Activated naive CD8-positive, alpha-beta T cell treated with anti-CD3 and anti-CD28 coated beads for 36 hours (primary cell): ENCODE results near the gene MIR17HG. TPM values are rescaled to one million over a fixed set of nuclear protein-coding genes. Genes with fewer than 3 reads are reported as not detected.
"Not testable (repeated sequence)": the region's sequence is repeated elsewhere in the genome, so short reads cannot be mapped to it uniquely, and the experiment has no call there.

Experiments used
- DNase-seq: peaks from one replicate; pipeline ENCODE4 v3.0.0; 2021
- H3K27ac Mint-ChIP-seq: one replicate; pipeline ENCODE4 v1.8.0; 2022; ENCODE audit warnings: mild to moderate bottlenecking, moderate library complexity, mixed read lengths
- H3K27me3 Mint-ChIP-seq: one replicate; pipeline ENCODE4 v1.8.0; 2022; ENCODE audit warnings: mild to moderate bottlenecking, mixed read lengths
- H3K36me3 Mint-ChIP-seq: one replicate; pipeline ENCODE4 v1.8.0; 2021; ENCODE audit warnings: mild to moderate bottlenecking, mixed read lengths
- H3K4me1 Mint-ChIP-seq: one replicate; pipeline ENCODE4 v1.8.0; 2021; ENCODE audit warnings: mixed read lengths
- H3K4me3 Mint-ChIP-seq: one replicate; pipeline ENCODE4 v1.8.0; 2022; ENCODE audit warnings: mild to moderate bottlenecking, moderate library complexity, mixed read lengths
- H3K9me3 Mint-ChIP-seq: one replicate; pipeline ENCODE4 v1.8.0; 2022; ENCODE audit warnings: mixed read lengths
- total RNA-seq, 2 experiments: library from RNA; stranded (reverse); gene quantifications; one replicate each; pipeline ENCODE4 v1.2.3, GENCODE V29; 2021

MIR17HG gene
- total RNA-seq, result 10 to 100 TPM; 26.4 to 30.0 TPM

GRCh38 chr13:91347202-91347995, at the start of gene MIR17HG:
Gene MIR17HG (plus strand): TSS chr13:91347687.
- peak; percentile 93 for DNase-seq
- Mint-ChIP-seq H3K27me3 (no peaks in the 10 kb centered on the region), H3K27ac (peak within 1 kb of the TSS; percentile 99), H3K4me1 (peaks cover 43% of the 10 kb centered on the region), H3K4me3 (peak within 1 kb of the TSS; percentile 90), H3K9me3 (no peaks in the 10 kb centered on the region), H3K36me3 (peaks cover 35% of the 10 kb centered on the region)

GRCh38 chr13:91298060-91298459, 49.4 kb upstream of the MIR17HG start:
- Mint-ChIP-seq H3K27ac (no peak overlapping the region), H3K36me3 (no peaks in the 10 kb centered on the region), H3K4me1 (no peaks in the 10 kb centered on the region), H3K27me3 (peaks cover 4% of the 10 kb centered on the region), H3K4me3 (no peak overlapping the region), H3K9me3 (no peaks in the 10 kb centered on the region)
- DNase-seq, result no peak

GRCh38 chr13:91302111-91302510, 45.4 kb upstream of the MIR17HG start:
- Mint-ChIP-seq H3K27ac (no peak overlapping the region), H3K4me1 (no peaks in the 10 kb centered on the region), H3K27me3 (no peaks in the 10 kb centered on the region), H3K4me3 (no peak overlapping the region), H3K36me3 (no peaks in the 10 kb centered on the region), H3K9me3 (no peaks in the 10 kb centered on the region)
- no peak for DNase-seq

GRCh38 chr13:91303031-91303430, 44.5 kb upstream of the MIR17HG start:
- Mint-ChIP-seq H3K9me3 (no peaks in the 10 kb centered on the region), H3K27me3 (no peaks in the 10 kb centered on the region), H3K36me3 (no peaks in the 10 kb centered on the region), H3K4me1 (no peaks in the 10 kb centered on the region), H3K27ac (no peak overlapping the region), H3K4me3 (no peak overlapping the region)
- no peak for DNase-seq

- Mint-ChIP-seq H3K4me1 (no peaks in the 10 kb centered on the region), H3K4me3 (no peak overlapping the region)
- DNase-seq, result no peak
These were observed 42.7 kb upstream of the MIR17HG start for GRCh38 chr13:91304741-91305140.

GRCh38 chr13:91305652-91306051, 41.8 kb upstream of the MIR17HG start:
- no peak for DNase-seq
- H3K27ac Mint-ChIP-seq, result no peak overlapping the region
- no peak overlapping the region for H3K4me3 Mint-ChIP-seq
- no peaks in the 10 kb centered on the region for H3K9me3 Mint-ChIP-seq
- no peaks in the 10 kb centered on the region for H3K36me3 Mint-ChIP-seq
- H3K27me3 Mint-ChIP-seq, result no peaks in the 10 kb centered on the region
- no peaks in the 10 kb centered on the region for H3K4me1 Mint-ChIP-seq

More at GRCh38 chr13:91304741-91305140, 42.7 kb upstream of the MIR17HG start:
- Mint-ChIP-seq H3K27me3 (no peaks in the 10 kb centered on the region), H3K36me3 (no peaks in the 10 kb centered on the region), H3K9me3 (no peaks in the 10 kb centered on the region), H3K27ac (no peak overlapping the region)

- Mint-ChIP-seq H3K36me3 (no peaks in the 10 kb centered on the region), H3K27ac (no peak overlapping the region), H3K9me3 (no peaks in the 10 kb centered on the region), H3K27me3 (no peaks in the 10 kb centered on the region), H3K4me1 (no peaks in the 10 kb centered on the region), H3K4me3 (no peak overlapping the region)
- no peak for DNase-seq
These were observed 39.6 kb upstream of the MIR17HG start for GRCh38 chr13:91307887-91308286.

GRCh38 chr13:91308299-91308698, 39.2 kb upstream of the MIR17HG start:
- Mint-ChIP-seq H3K9me3 (no peaks in the 10 kb centered on the region), H3K27me3 (peaks cover 4% of the 10 kb centered on the region), H3K27ac (no peak overlapping the region), H3K4me3 (no peak overlapping the region), H3K36me3 (no peaks in the 10 kb centered on the region), H3K4me1 (peaks cover 4% of the 10 kb centered on the region)
- DNase-seq, result no peak

- DNase-seq, result no peak
- peaks cover 18% of the 10 kb centered on the region for H3K27me3 Mint-ChIP-seq
- H3K9me3 Mint-ChIP-seq, result no peaks in the 10 kb centered on the region
- H3K36me3 Mint-ChIP-seq, result no peaks in the 10 kb centered on the region
- H3K27ac Mint-ChIP-seq, result no peak overlapping the region
- H3K4me3 Mint-ChIP-seq, result no peak overlapping the region
- H3K4me1 Mint-ChIP-seq, result peaks cover 7% of the 10 kb centered on the region
These were observed 36.0 kb upstream of the MIR17HG start for GRCh38 chr13:91311491-91311890.

GRCh38 chr13:91312324-91312723, 35.2 kb upstream of the MIR17HG start:
- H3K27me3 Mint-ChIP-seq, result peaks cover 21% of the 10 kb centered on the region
- H3K4me3 Mint-ChIP-seq, result no peak overlapping the region
- no peak overlapping the region for H3K27ac Mint-ChIP-seq
- H3K9me3 Mint-ChIP-seq, result no peaks in the 10 kb centered on the region
- DNase-seq, result no peak
- peaks cover 7% of the 10 kb centered on the region for H3K4me1 Mint-ChIP-seq
- no peaks in the 10 kb centered on the region for H3K36me3 Mint-ChIP-seq

GRCh38 chr13:91313103-91313502, 34.4 kb upstream of the MIR17HG start:
- no peak overlapping the region for H3K27ac Mint-ChIP-seq
- no peaks in the 10 kb centered on the region for H3K9me3 Mint-ChIP-seq
- peaks cover 21% of the 10 kb centered on the region for H3K27me3 Mint-ChIP-seq
- peak overlapping the region; percentile 14 for H3K4me3 Mint-ChIP-seq
- H3K4me1 Mint-ChIP-seq, result peaks cover 7% of the 10 kb centered on the region
- no peaks in the 10 kb centered on the region for H3K36me3 Mint-ChIP-seq
- peak; percentile 20 for DNase-seq

GRCh38 chr13:91313581-91313980, 33.9 kb upstream of the MIR17HG start:
- Mint-ChIP-seq H3K9me3 (no peaks in the 10 kb centered on the region), H3K4me1 (peaks cover 7% of the 10 kb centered on the region), H3K27ac (no peak overlapping the region), H3K27me3 (peaks cover 21% of the 10 kb centered on the region), H3K4me3 (peak overlapping the region; percentile 14), H3K36me3 (no peaks in the 10 kb centered on the region)
- no peak for DNase-seq

- Mint-ChIP-seq H3K36me3 (no peaks in the 10 kb centered on the region), H3K27ac (no peak overlapping the region), H3K9me3 (no peaks in the 10 kb centered on the region), H3K4me3 (no peak overlapping the region), H3K27me3 (peaks cover 22% of the 10 kb centered on the region), H3K4me1 (peaks cover 7% of the 10 kb centered on the region)
- no peak for DNase-seq
These were observed 32.6 kb upstream of the MIR17HG start for GRCh38 chr13:91314888-91315287.

- Mint-ChIP-seq H3K27me3 (peaks cover 21% of the 10 kb centered on the region), H3K4me1 (peaks cover 13% of the 10 kb centered on the region), H3K36me3 (no peaks in the 10 kb centered on the region), H3K9me3 (no peaks in the 10 kb centered on the region), H3K4me3 (no peak overlapping the region), H3K27ac (no peak overlapping the region)
- DNase-seq, result no peak
These were observed 28.6 kb upstream of the MIR17HG start for GRCh38 chr13:91318886-91319285.

- Mint-ChIP-seq H3K4me1 (peaks cover 13% of the 10 kb centered on the region), H3K9me3 (no peaks in the 10 kb centered on the region), H3K36me3 (no peaks in the 10 kb centered on the region), H3K4me3 (no peak overlapping the region), H3K27ac (no peak overlapping the region), H3K27me3 (peaks cover 16% of the 10 kb centered on the region)
- DNase-seq, result no peak
These were observed 27.5 kb upstream of the MIR17HG start for GRCh38 chr13:91319996-91320395.

GRCh38 chr13:91320990-91321389, 26.5 kb upstream of the MIR17HG start:
- not testable (repeated sequence) for H3K27ac Mint-ChIP-seq, DNase-seq, H3K4me3 Mint-ChIP-seq, H3K36me3 Mint-ChIP-seq, H3K9me3 Mint-ChIP-seq
- Mint-ChIP-seq H3K4me1 (peaks cover 13% of the 10 kb centered on the region), H3K27me3 (peaks cover 15% of the 10 kb centered on the region)
